ENCODE results near the gene ELMOD1.

The ELMOD1 gene

GRCh38 chr11:107598225-107599139 lies 7.5 kb downstream of the ELMOD1 start:
- FAIRE-seq = peak; percentile 73
- DNase-seq (ENCODE audit: insufficient read length, low spot score) = no peak
- no peak for TF ChIP-seq POLR2A (IDR thresholded peaks at IDR 0.05; ENCODE audit: low read depth, low read length)
- no peak for TF ChIP-seq PAX5 (IDR thresholded peaks at IDR 0.05; ENCODE audit: insufficient read depth, low read length, severe bottlenecking)
- TF ChIP-seq TAF1 (IDR thresholded peaks at IDR 0.05; ENCODE audit: low read depth, low read length) = no peak
- TF ChIP-seq SPI1 (IDR thresholded peaks at IDR 0.05; ENCODE audit: low read depth, low read length) = no peak
- TF ChIP-seq POLR2AphosphoS5 (IDR thresholded peaks at IDR 0.05; ENCODE audit: low read depth, low read length) = no peak
- no peak for TF ChIP-seq POU2F2 (IDR thresholded peaks at IDR 0.05; ENCODE audit: low read depth, low read length)

GRCh38 chr11:107605061-107606006 lies 14.4 kb downstream of the ELMOD1 start:
- no peak for FAIRE-seq
- TF ChIP-seq SPI1 (IDR thresholded peaks at IDR 0.05; ENCODE audit: low read depth, low read length) (no peak), POU2F2 (IDR thresholded peaks at IDR 0.05; ENCODE audit: low read depth, low read length) (no peak), TAF1 (IDR thresholded peaks at IDR 0.05; ENCODE audit: low read depth, low read length) (no peak), POLR2A (IDR thresholded peaks at IDR 0.05; ENCODE audit: low read depth, low read length) (no peak), POLR2AphosphoS5 (IDR thresholded peaks at IDR 0.05; ENCODE audit: low read depth, low read length) (no peak), PAX5 (IDR thresholded peaks at IDR 0.05; ENCODE audit: insufficient read depth, low read length, severe bottlenecking) (no peak)
- DNase-seq (ENCODE audit: insufficient read length, low spot score) = no peak

GRCh38 chr11:107606141-107606540 lies 15.2 kb downstream of the ELMOD1 start:
- no peak for DNase-seq (ENCODE audit: insufficient read length, low spot score)
- TF ChIP-seq SPI1 (IDR thresholded peaks at IDR 0.05; ENCODE audit: low read depth, low read length) (no peak), PAX5 (IDR thresholded peaks at IDR 0.05; ENCODE audit: insufficient read depth, low read length, severe bottlenecking) (no peak), TAF1 (IDR thresholded peaks at IDR 0.05; ENCODE audit: low read depth, low read length) (no peak), POLR2AphosphoS5 (IDR thresholded peaks at IDR 0.05; ENCODE audit: low read depth, low read length) (no peak), POLR2A (IDR thresholded peaks at IDR 0.05; ENCODE audit: low read depth, low read length) (no peak), POU2F2 (IDR thresholded peaks at IDR 0.05; ENCODE audit: low read depth, low read length) (no peak)
- no peak for FAIRE-seq

- FAIRE-seq (no peak), DNase-seq (ENCODE audit: insufficient read length, low spot score) (no peak)
- no peak for TF ChIP-seq PAX5 (IDR thresholded peaks at IDR 0.05; ENCODE audit: insufficient read depth, low read length, severe bottlenecking)
- no peak for TF ChIP-seq SPI1 (IDR thresholded peaks at IDR 0.05; ENCODE audit: low read depth, low read length)
- TF ChIP-seq POLR2AphosphoS5 (IDR thresholded peaks at IDR 0.05; ENCODE audit: low read depth, low read length) = no peak
- TF ChIP-seq POU2F2 (IDR thresholded peaks at IDR 0.05; ENCODE audit: low read depth, low read length) = no peak
- TF ChIP-seq POLR2A (IDR thresholded peaks at IDR 0.05; ENCODE audit: low read depth, low read length) = no peak
- TF ChIP-seq TAF1 (IDR thresholded peaks at IDR 0.05; ENCODE audit: low read depth, low read length) = no peak
These were observed 17.9 kb downstream of the ELMOD1 start for GRCh38 chr11:107608809-107609208.

- no peak for TF ChIP-seq SPI1 (IDR thresholded peaks at IDR 0.05; ENCODE audit: low read depth, low read length)
- no peak for TF ChIP-seq POU2F2 (IDR thresholded peaks at IDR 0.05; ENCODE audit: low read depth, low read length)
- TF ChIP-seq TAF1 (IDR thresholded peaks at IDR 0.05; ENCODE audit: low read depth, low read length) = no peak
- TF ChIP-seq POLR2AphosphoS5 (IDR thresholded peaks at IDR 0.05; ENCODE audit: low read depth, low read length) = no peak
- no peak for TF ChIP-seq POLR2A (IDR thresholded peaks at IDR 0.05; ENCODE audit: low read depth, low read length)
- no peak for TF ChIP-seq PAX5 (IDR thresholded peaks at IDR 0.05; ENCODE audit: insufficient read depth, low read length, severe bottlenecking)
- FAIRE-seq = no peak
- no peak for DNase-seq (ENCODE audit: insufficient read length, low spot score)
These were observed 18.7 kb downstream of the ELMOD1 start for GRCh38 chr11:107609400-107610218.

GRCh38 chr11:107612445-107612844 lies 21.5 kb downstream of the ELMOD1 start:
- no peak for TF ChIP-seq POU2F2 (IDR thresholded peaks at IDR 0.05; ENCODE audit: low read depth, low read length)
- no peak for TF ChIP-seq SPI1 (IDR thresholded peaks at IDR 0.05; ENCODE audit: low read depth, low read length)
- TF ChIP-seq POLR2A (IDR thresholded peaks at IDR 0.05; ENCODE audit: low read depth, low read length) = no peak
- TF ChIP-seq TAF1 (IDR thresholded peaks at IDR 0.05; ENCODE audit: low read depth, low read length) = no peak
- TF ChIP-seq POLR2AphosphoS5 (IDR thresholded peaks at IDR 0.05; ENCODE audit: low read depth, low read length) = no peak
- TF ChIP-seq PAX5 (IDR thresholded peaks at IDR 0.05; ENCODE audit: insufficient read depth, low read length, severe bottlenecking) = no peak
- FAIRE-seq (no peak), DNase-seq (ENCODE audit: insufficient read length, low spot score) (no peak)

GRCh38 chr11:107619926-107620325 lies 29.0 kb downstream of the ELMOD1 start:
- DNase-seq (ENCODE audit: insufficient read length, low spot score) (no peak), FAIRE-seq (no peak)
- TF ChIP-seq POLR2A (IDR thresholded peaks at IDR 0.05; ENCODE audit: low read depth, low read length) (no peak), TAF1 (IDR thresholded peaks at IDR 0.05; ENCODE audit: low read depth, low read length) (no peak), POU2F2 (IDR thresholded peaks at IDR 0.05; ENCODE audit: low read depth, low read length) (no peak), PAX5 (IDR thresholded peaks at IDR 0.05; ENCODE audit: insufficient read depth, low read length, severe bottlenecking) (no peak), POLR2AphosphoS5 (IDR thresholded peaks at IDR 0.05; ENCODE audit: low read depth, low read length) (no peak), SPI1 (IDR thresholded peaks at IDR 0.05; ENCODE audit: low read depth, low read length) (no peak)

GRCh38 chr11:107621081-107621480 lies 30.1 kb downstream of the ELMOD1 start:
- DNase-seq (ENCODE audit: insufficient read length, low spot score) (no peak), FAIRE-seq (no peak)
- TF ChIP-seq POLR2A (IDR thresholded peaks at IDR 0.05; ENCODE audit: low read depth, low read length) (no peak), POLR2AphosphoS5 (IDR thresholded peaks at IDR 0.05; ENCODE audit: low read depth, low read length) (no peak), PAX5 (IDR thresholded peaks at IDR 0.05; ENCODE audit: insufficient read depth, low read length, severe bottlenecking) (no peak), POU2F2 (IDR thresholded peaks at IDR 0.05; ENCODE audit: low read depth, low read length) (no peak), SPI1 (IDR thresholded peaks at IDR 0.05; ENCODE audit: low read depth, low read length) (no peak), TAF1 (IDR thresholded peaks at IDR 0.05; ENCODE audit: low read depth, low read length) (no peak)
